SK-N-SH treated with all-trans-retinoic acid at 6 μM for 48 hours (cell line): ENCODE results near the gene SIRT2.

Experiments used
- ATAC-seq: fragments of 200-7000 bp; cut with Tn5 transposase; 3 replicates; pipeline ENCODE4 v1.9.1; 2020; ENCODE audit warnings: mild to moderate bottlenecking, moderate library complexity
- ARNTL ChIP-seq: fragments of 450-650 bp; formaldehyde crosslinking; IDR thresholded peaks from 2 replicates; pipeline ENCODE4 v1.5.0; 2020; ENCODE audit warnings: low read depth, mild to moderate bottlenecking, moderate library complexity, borderline replicate concordance
- BACH2 ChIP-seq: fragments of 250-450 bp; sonication (Bioruptor Pico); IDR thresholded peaks from 2 replicates; pipeline ENCODE4 v1.9.0; 2021; ENCODE audit warnings: mild to moderate bottlenecking, borderline replicate concordance
- CREB5 ChIP-seq: fragments of 250-450 bp; sonication (Bioruptor Pico); IDR thresholded peaks from 2 replicates; pipeline ENCODE4 v1.5.1; 2020; ENCODE audit warnings: low read depth, mild to moderate bottlenecking, moderate library complexity
- CSDC2 ChIP-seq: fragments of 250-450 bp; sonication (Bioruptor Pico); IDR thresholded peaks from 2 replicates; pipeline ENCODE4 v1.5.0; 2020; ENCODE audit warnings: mild to moderate bottlenecking, moderate library complexity
- CSRNP3 ChIP-seq: fragments of 250-450 bp; sonication (Bioruptor Pico); IDR thresholded peaks from 2 replicates; pipeline ENCODE4 v1.5.1; 2021; ENCODE audit warnings: mild to moderate bottlenecking, moderate library complexity
- GLIS3 ChIP-seq: fragments of 250-450 bp; sonication (Bioruptor Pico); IDR thresholded peaks from 2 replicates; pipeline ENCODE4 v1.5.0; 2020; ENCODE audit warnings: mild to moderate bottlenecking, moderate library complexity
- ISL1 ChIP-seq: fragments of 250-450 bp; sonication (Bioruptor Pico); IDR thresholded peaks from 2 replicates; pipeline ENCODE4 v2.1.2; 2022; ENCODE audit warnings: mild to moderate bottlenecking, moderate library complexity
- OSR1 ChIP-seq: fragments of 250-450 bp; sonication (Bioruptor Pico); IDR thresholded peaks from 2 replicates; pipeline ENCODE4 v1.8.0; 2022; ENCODE audit warnings: moderate library complexity, mild to moderate bottlenecking, inconsistent platforms
- PATZ1 ChIP-seq: fragments of 250-450 bp; sonication (Bioruptor Pico); IDR thresholded peaks from 2 replicates; pipeline ENCODE4 v1.8.0; 2020; ENCODE audit warnings: mild to moderate bottlenecking, moderate library complexity, borderline replicate concordance
- PPARA ChIP-seq: fragments of 250-450 bp; sonication (Bioruptor Pico); IDR thresholded peaks from 2 replicates; pipeline ENCODE4 v1.5.0; 2020; ENCODE audit warnings: mild to moderate bottlenecking, borderline replicate concordance
- RARB ChIP-seq: fragments of 250-450 bp; sonication (Bioruptor Pico); IDR thresholded peaks from 2 replicates; pipeline ENCODE4 v1.8.0; 2021; ENCODE audit warnings: mild to moderate bottlenecking, moderate library complexity
- SNAI2 ChIP-seq: fragments of 250-450 bp; sonication (Bioruptor Pico); IDR thresholded peaks from 2 replicates; pipeline ENCODE4 v1.5.0; 2020; ENCODE audit warnings: mild to moderate bottlenecking, moderate library complexity
- TCF4 ChIP-seq: fragments of 250-450 bp; sonication (Bioruptor Pico); IDR thresholded peaks from 2 replicates; pipeline ENCODE4 v1.8.0; 2021; ENCODE audit warnings: mild to moderate bottlenecking, moderate library complexity, borderline replicate concordance
- TOX ChIP-seq: fragments of 250-450 bp; sonication (Bioruptor Pico); IDR thresholded peaks from 2 replicates; pipeline ENCODE4 v1.8.0; 2021; ENCODE audit warnings: mild to moderate bottlenecking, moderate library complexity, borderline replicate concordance
- TSHZ2 ChIP-seq: fragments of 250-450 bp; sonication (Bioruptor Pico); IDR thresholded peaks from 2 replicates; pipeline ENCODE4 v1.5.0; 2020; ENCODE audit warnings: mild to moderate bottlenecking, moderate library complexity
- ZC3H10 ChIP-seq: fragments of 250-450 bp; sonication (Bioruptor Pico); IDR thresholded peaks from 2 replicates; pipeline ENCODE4 v1.5.1; 2021; ENCODE audit warnings: mild to moderate bottlenecking, moderate library complexity
- ZFP3 ChIP-seq: fragments of 250-450 bp; sonication (Bioruptor Pico); IDR thresholded peaks from 2 replicates; pipeline ENCODE4 v1.5.0; 2020; ENCODE audit warnings: mild to moderate bottlenecking, moderate library complexity
- ZFP30 ChIP-seq: fragments of 450-650 bp; formaldehyde crosslinking; IDR thresholded peaks from 2 replicates; pipeline ENCODE4 v1.5.0; 2022; ENCODE audit warnings: mild to moderate bottlenecking, moderate library complexity
- ZNF565 ChIP-seq: fragments of 450-650 bp; formaldehyde crosslinking; conservative IDR thresholded peaks from 2 replicates; pipeline ENCODE4 v1.5.0; 2020; ENCODE audit warnings: low read depth, mild to moderate bottlenecking, moderate library complexity
- ZNF70 ChIP-seq: fragments of 450-650 bp; formaldehyde crosslinking; IDR thresholded peaks from 2 replicates; pipeline ENCODE4 v1.5.0; 2020; ENCODE audit warnings: mild to moderate bottlenecking, moderate library complexity
- ZNF8 ChIP-seq: fragments of 450-650 bp; formaldehyde crosslinking; IDR thresholded peaks from 2 replicates; pipeline ENCODE4 v1.5.0; 2020; ENCODE audit warnings: mild to moderate bottlenecking, moderate library complexity

The SIRT2 gene

GRCh38 chr19:38849147-38849859, 50.1 kb downstream of the SIRT2 start:
- TF ChIP-seq OSR1 (CRISPR knock-in tag) (no peak), ZFP3 (CRISPR knock-in tag) (no peak), ZNF565 (no peak), TCF4 (CRISPR knock-in tag) (no peak), SNAI2 (no peak), TOX (CRISPR knock-in tag) (no peak), CSDC2 (CRISPR knock-in tag) (no peak), RARB (no peak), CSRNP3 (CRISPR knock-in tag) (no peak)
- TF ChIP-seq, all 23 proteins: peak for 0
- ATAC-seq = peak; percentile 7

GRCh38 chr19:38848299-38849146, 50.9 kb downstream of the SIRT2 start:
- TF ChIP-seq GLIS3 (no peak), TSHZ2 (CRISPR knock-in tag) (no peak), TOX (CRISPR knock-in tag) (no peak), CSDC2 (CRISPR knock-in tag) (no peak), ZC3H10 (no peak), ARNTL (CRISPR knock-in tag) (no peak), ZNF8 (CRISPR knock-in tag) (no peak), ZFP30 (CRISPR knock-in tag) (no peak), ZNF70 (CRISPR knock-in tag) (no peak), BACH2 (CRISPR knock-in tag) (no peak), CREB5 (no peak), OSR1 (CRISPR knock-in tag) (no peak), ZNF565 (no peak), ZFP3 (CRISPR knock-in tag) (no peak), PPARA (CRISPR knock-in tag) (no peak), PATZ1 (CRISPR knock-in tag) (no peak)
- ATAC-seq = no peak

GRCh38 chr19:38846097-38846496, 53.3 kb downstream of the SIRT2 start:
- TF ChIP-seq OSR1 (CRISPR knock-in tag) (no peak), SNAI2 (no peak), ZFP3 (CRISPR knock-in tag) (no peak), ZC3H10 (no peak), ARNTL (CRISPR knock-in tag) (no peak), ZNF8 (CRISPR knock-in tag) (no peak), TCF4 (CRISPR knock-in tag) (no peak), ISL1 (CRISPR knock-in tag) (no peak), GLIS3 (no peak), PATZ1 (CRISPR knock-in tag) (no peak), BACH2 (CRISPR knock-in tag) (no peak), ZFP30 (CRISPR knock-in tag) (no peak), RARB (no peak)
- ATAC-seq = no peak
